ENCODE measurements around the gene LNX1.

DNA sequence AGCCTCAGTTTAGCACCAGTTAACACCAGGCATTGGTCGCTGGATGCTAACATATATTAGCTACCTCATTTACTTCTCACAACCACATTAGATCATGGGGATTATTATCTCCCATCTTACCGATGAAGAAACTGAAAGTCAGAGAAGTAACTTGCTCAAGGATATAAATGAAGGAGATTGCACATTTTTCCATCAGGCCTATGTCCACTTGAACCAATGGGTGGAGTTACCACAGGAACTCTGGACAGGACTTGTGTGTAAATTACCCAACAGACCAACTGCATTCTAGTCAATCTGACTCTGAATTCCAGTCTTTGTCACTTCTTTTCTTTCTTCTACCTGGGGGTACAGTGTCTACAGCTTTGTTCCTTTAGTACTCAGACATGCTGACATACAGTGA, 1.8 kb downstream of the LNX1 start:
- no peak for TF ChIP-seq POLR2A (IDR thresholded peaks at IDR 0.05; ENCODE audit: low read length)
- TF ChIP-seq GATA1 (IDR thresholded peaks at IDR 0.05; ENCODE audit: low read depth, low read length), result no peak
